ENCODE measurements around the gene THSD4. TPM values are rescaled to one million over a fixed set of nuclear protein-coding genes. Genes with fewer than 3 reads are reported as not detected.

THSD4 gene
- total and polyA plus RNA-seq, 2 of the 4 experiments (the other 2 are of a cell fraction), result 25.5 to 31.1 TPM

- Histone ChIP-seq H3K9me3 (ENCODE audit: control insufficient read depth, insufficient read depth, low read length) (no peaks in the 10 kb centered on the region), H3K4me2 (ENCODE audit: low read depth, low read length) (no peak overlapping the region), H4K8ac (ENCODE audit: low read depth in 2 of 2, low read length in 2 of 2) (no peak overlapping the region), H4K20me1 (ENCODE audit: insufficient read depth, low read length) (no peaks in the 10 kb centered on the region), H3K18ac (ENCODE audit: low read depth, low read length) (no peak overlapping the region), H2AK9ac (replicated peaks; ENCODE audit: low read depth, low read length, poor library complexity) (no peak overlapping the region), H3K4ac (ENCODE audit: low read depth, low read length) (no peak overlapping the region), H4K5ac (ENCODE audit: low read depth, low read length) (no peak overlapping the region), H2AFZ (replicated peaks; ENCODE audit: low read length, poor library complexity) (no peak overlapping the region), H3K56ac (ENCODE audit: extremely low read depth, insufficient read depth, low read length) (no peak overlapping the region), H3K9ac (ENCODE audit: low read depth, low read length) (no peak overlapping the region), H3K14ac (replicated peaks; ENCODE audit: low read depth, low read length) (no peak overlapping the region), H3K36me3 (ENCODE audit: control insufficient read depth, insufficient read depth, low read length) (peaks cover 17% of the 10 kb centered on the region), H2BK120ac (ENCODE audit: low read depth, low read length) (no peak overlapping the region), H4K91ac (ENCODE audit: insufficient read depth, low read depth, low read length) (no peak overlapping the region), H3K27ac (ENCODE audit: insufficient read depth, low read length) (no peak overlapping the region), H3K23ac (ENCODE audit: low read depth, low read length) (no peak overlapping the region), H3K79me1 (ENCODE audit: low read depth in 1 of 2, low read length in 2 of 2) (peaks cover 5 to 15% of the 10 kb centered on the region in 2 experiments; a peak in 3 of 4 replicates), H3K4me1 (ENCODE audit: control insufficient read depth, insufficient read depth, low read length) (peaks cover 12% of the 10 kb centered on the region), H2BK15ac (ENCODE audit: low read depth, low read length) (no peak overlapping the region), H2AK5ac (ENCODE audit: low read depth, low read length) (no peak overlapping the region), H3K9me1 (ENCODE audit: insufficient read depth, low read length) (0 out of 2 replicates have a peak, but pooled peaks cover 5% of the 10 kb centered on the region), H2BK5ac (ENCODE audit: low read depth, low read length, poor library complexity, severe bottlenecking) (no peak overlapping the region), H3K4me3 (ENCODE audit: insufficient read depth, low read depth, low read length) (no peak overlapping the region), H2BK20ac (ENCODE audit: low read depth, low read length) (no peak overlapping the region), H3K27me3 (ENCODE audit: control insufficient read depth, insufficient read depth, low read length) (no peaks in the 10 kb centered on the region)
- no peak for ATAC-seq (ENCODE audit: low read depth)
- BruUV-seq (replicated peaks), result no TSS peak
- dilution Hi-C loops (cut with HindIII; ENCODE audit: low sequenced_read_pairs, unreplicated experiment) (no loop called here), intact Hi-C loops (cut with micrococcal nuclease) (no loop called here), in situ Hi-C loops (cut with MboI; ENCODE audit: low sequenced_read_pairs) (no loop called here)
- WGBS, 2 experiments (ENCODE audit: extremely low coverage in 2 of 2, insufficient read length in 1 of 2), result 92% methylated on average over 2 of the region's 5 CpGs; no CpG with 5 or more reads in 1 of the 2 experiments
- no peak for TF ChIP-seq MAZ (IDR thresholded peaks at IDR 0.05; ENCODE audit: borderline replicate concordance, low read depth, low read length)
- no peak for TF ChIP-seq RFX5 (IDR thresholded peaks at IDR 0.05; ENCODE audit: low read depth, low read length)
- TF ChIP-seq CHD1 (IDR thresholded peaks at IDR 0.05; ENCODE audit: low read depth, low read length), result no peak
- TF ChIP-seq NFE2L2 (IDR thresholded peaks at IDR 0.05; ENCODE audit: low read depth, low read length), result no peak
- no peak for TF ChIP-seq MAFK (IDR thresholded peaks at IDR 0.05; ENCODE audit: low read depth, low read length)
- TF ChIP-seq FOS (IDR thresholded peaks at IDR 0.05; ENCODE audit: low read depth, low read length), result no peak
- TF ChIP-seq ELK1 (IDR thresholded peaks at IDR 0.05; ENCODE audit: borderline replicate concordance, low read depth, low read length), result no peak
- no peak for TF ChIP-seq RCOR1 (IDR thresholded peaks at IDR 0.05; ENCODE audit: insufficient replicate concordance, low read length)
- no peak for TF ChIP-seq CEBPB (IDR thresholded peaks at IDR 0.05; ENCODE audit: low read depth, low read length)
- ChIA-PET CTCF (interaction anchor here (1.0 kb wide), 1 partner anchor 52 kb away, joined by 3 read pairs; no protein-coding TSS in a partner anchor), POLR2A (ENCODE audit: unreplicated experiment) (no interaction called here)
- DNase-seq, result peak; percentile 12
Measured at GRCh38 chr15:71232411-71232810, 117.1 kb downstream of the THSD4 start.

Data from IMR-90 (cell line).